Medulla oblongata (tissue), 1 donor: ENCODE measurements around the gene SLC6A12.
"Not testable (repeated sequence)": the region's sequence is repeated elsewhere in the genome, so short reads cannot be mapped to it uniquely, and the experiment has no call there.

Experiments used
- DNase-seq: peaks from one replicate; pipeline ENCODE4 v3.0.0-alpha.2; 2015; ENCODE audit errors: extremely low spot score

SLC6A12 gene

DNA sequence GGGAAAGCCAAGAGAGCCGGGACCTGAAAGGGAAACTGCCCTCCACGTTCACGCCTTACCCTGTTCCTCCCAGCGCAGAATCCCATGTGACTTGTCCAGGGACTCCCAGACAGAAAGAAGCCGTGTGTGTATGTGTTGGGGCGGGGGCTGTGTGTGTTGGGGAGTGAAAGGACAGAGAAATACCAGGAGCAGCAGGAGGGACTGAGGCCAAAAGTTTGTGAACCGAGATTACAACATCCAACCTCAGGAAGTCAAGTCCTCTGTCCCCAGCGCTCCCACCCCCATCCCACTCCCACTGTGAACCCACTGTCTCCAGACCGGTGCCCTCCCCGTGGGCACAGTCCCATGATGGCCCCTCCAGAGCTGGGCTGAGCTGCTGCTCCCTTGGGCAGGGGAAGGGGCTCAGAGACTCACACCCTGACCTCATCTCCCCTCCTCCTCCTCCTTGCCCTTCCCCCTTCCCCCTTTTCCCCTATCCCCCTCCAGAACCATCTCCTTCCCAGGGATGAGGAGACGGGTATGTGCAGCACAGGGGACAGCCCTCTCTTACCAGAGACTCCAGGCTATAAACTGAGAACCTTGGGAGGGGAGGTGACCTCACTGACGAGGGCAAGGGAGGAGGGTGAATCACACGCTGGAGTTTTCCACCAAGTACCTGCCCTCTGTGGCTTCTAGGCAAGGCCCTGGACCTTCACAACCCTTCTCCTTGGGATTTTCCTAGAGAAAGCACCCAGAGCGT, at the start of gene SLC6A12:
Gene SLC6A12 (minus strand): TSS at position 155 of the 739 bp plus-strand sequence. CDS start 4,171 bp downstream, outside the sequence.
- no peak for DNase-seq

DNA sequence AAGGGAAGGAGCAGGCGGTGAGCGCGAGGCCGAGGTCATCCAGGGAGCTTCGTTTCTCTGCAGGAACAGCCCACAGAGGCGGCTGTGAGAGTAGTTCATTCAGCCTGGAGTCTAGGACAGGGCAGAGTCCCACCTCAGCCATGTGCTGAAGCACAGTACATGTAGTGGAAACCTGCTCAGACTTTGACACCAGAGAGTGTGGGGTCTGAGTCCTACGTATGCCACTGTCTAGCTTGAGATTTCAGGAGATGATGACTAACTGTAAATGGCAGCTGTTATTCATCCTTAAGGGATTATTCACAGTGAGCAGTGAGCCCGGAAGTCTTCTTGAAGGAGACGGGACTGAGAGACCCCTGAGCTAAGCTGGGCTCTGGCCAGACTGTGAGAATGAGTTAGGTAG, 49.6 kb upstream of the SLC6A12 start:
- DNase-seq, result no peak

DNA sequence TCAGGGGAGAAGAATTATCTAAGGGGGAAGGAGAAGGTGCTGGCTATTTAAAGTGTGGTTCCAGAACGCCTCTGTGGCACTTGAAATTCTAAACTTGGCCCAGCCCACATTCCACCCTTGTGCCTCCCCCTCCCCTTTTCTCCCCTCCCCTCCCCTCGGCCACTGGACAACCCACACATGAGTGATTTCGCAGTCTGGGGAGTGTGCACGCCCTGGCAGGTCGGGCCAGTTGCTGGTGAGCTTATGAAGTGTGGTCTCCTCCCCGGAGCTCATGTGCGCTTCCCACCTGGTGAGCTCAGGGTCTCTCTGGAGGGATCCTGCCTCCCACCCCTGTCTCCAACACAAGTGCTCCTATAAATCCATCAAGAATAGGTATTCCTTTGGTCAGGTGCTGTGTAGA, 48.9 kb upstream of the SLC6A12 start, which contains the start of gene SLC6A13:
Gene SLC6A13 (minus strand): TSS at position 20 of the 400 bp plus-strand sequence. CDS start 2,784 bp downstream, outside the sequence.
- DNase-seq, result no peak

DNA sequence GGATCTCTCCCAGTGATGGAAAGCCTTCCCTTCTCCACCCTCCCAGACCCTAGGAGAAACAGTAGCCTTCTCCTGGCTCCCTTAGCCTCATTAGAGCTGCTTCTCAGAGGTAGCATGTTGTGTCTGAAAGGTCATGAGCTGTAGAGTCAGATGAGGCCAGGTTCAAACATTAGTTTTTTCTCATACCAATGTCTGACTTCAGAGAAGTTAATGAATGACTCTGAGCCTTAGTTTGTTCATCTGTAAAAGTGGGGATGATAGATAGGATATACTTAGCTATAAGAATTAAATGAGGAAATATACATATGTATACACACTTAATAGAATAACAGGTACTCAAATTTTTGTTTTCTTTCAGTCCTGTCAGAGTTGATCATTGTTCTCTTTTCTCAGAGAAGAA, 48.2 kb upstream of the SLC6A12 start:
- DNase-seq, result no peak

DNA sequence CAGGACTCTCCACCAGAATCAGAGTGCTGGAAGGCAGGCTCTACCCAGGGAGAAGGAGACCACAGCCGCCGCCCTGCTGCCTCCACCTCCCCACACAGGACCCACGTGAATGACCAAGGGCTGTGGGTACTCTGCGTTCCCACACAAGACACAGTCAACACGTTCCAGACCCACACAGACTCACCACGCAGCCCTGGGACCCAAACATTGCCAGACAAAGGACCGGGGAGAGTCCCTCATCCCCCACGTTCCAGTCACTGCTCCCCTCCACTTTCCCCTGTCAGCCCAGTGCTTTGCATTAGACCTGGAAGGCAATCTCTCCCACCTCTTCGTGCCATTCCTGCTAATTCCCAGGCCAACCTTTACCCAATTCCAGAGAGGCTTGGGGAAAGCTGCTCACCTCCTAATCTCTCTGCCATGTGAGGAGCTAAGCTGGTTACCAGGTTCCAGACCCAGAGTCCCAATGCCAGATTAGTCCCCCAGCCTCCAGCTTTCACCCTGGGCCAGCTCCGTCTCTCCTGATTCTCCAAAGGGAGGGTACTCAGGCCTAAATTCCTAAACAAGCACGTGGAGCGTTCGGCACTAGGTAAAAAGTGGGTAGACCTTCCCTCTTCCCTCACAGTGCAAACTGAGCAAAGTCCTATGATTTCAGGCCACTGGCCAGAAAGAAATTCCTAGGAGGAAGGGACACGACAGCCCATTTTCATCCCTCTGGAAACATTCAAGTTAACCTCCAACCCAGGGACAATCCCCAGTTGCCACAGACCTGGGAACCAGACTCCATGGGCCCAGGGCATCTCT, 43.8 kb upstream of the SLC6A12 start:
- DNase-seq, result no peak

DNA sequence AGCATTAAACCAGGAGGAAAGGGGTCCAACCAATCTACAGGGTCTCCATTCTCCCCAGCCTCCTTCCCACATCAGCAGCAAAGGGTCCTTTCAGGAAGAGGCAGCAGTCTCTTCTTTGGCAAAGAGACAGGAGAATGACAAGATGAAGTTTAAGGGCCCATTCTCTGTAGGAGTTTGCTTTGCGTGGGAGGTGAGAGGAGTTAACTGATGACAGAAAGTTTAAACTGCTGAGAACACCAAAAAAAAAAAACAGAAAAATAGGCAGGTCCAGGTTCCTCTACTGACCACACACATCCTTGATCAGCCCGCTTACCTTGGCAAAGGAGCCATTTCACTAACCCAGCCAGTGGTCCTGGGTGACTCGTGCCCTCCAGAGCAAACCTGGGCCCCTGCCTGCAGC, 43.0 kb upstream of the SLC6A12 start:
- no peak for DNase-seq

DNA sequence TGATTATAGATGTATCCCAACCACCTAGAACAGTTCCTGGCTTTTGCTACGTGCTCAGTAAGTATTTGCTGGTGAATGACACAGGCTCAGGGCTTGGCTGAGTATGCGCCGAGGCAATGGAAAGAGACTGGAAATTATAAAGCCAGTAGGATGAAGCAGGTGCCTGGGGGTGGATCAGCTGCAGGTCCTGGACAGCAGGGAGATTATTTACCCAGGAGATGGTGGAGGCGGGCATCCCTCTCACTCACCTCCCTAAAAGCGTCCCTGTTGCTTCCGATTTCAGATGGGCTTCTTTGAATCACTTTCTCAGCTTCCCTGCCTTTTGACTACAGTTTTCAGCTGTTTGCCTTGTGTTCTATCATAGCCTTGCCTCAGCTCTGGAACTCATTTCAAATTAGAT, 42.3 kb upstream of the SLC6A12 start:
- DNase-seq, result no peak

DNA sequence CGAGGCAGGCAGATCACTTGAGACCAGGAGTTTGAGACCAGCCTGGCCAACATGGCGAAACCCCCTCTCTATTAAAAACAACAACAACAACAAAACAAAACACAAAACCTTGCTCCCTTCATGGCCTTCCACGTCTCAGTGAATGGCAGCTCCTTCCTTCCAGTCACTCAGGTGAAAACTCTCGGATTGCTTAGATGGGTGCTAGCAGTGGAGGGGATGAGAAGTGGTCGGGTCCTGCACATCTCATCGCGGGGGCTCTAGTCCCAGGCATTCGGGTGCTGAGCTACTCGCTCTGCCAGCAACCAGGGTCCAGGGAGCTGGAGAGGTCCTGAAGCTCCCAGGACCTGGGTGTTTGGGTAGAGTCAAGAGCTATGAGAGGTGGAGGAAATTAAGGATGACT, 41.0 kb upstream of the SLC6A12 start:
- DNase-seq, result no peak

DNA sequence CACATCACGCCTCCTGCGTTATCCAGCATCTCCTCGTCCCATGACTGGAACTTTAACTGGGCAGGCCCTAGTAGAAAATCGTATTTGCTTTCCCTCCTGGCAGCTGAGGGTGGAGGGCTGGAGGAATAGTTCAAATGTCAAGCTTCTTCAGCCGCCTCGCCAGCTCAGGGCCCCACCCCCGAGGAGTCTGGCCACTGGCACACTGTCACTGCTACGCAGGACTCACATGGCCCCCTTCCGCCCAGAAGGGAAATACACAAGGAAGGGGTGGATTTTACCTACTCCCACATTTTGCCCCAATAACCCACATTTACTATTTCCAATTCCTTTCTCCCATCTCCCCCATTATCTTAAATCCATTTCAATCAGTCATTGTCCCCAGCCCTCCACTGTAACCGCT, 40.1 kb upstream of the SLC6A12 start:
- DNase-seq, result no peak

DNA sequence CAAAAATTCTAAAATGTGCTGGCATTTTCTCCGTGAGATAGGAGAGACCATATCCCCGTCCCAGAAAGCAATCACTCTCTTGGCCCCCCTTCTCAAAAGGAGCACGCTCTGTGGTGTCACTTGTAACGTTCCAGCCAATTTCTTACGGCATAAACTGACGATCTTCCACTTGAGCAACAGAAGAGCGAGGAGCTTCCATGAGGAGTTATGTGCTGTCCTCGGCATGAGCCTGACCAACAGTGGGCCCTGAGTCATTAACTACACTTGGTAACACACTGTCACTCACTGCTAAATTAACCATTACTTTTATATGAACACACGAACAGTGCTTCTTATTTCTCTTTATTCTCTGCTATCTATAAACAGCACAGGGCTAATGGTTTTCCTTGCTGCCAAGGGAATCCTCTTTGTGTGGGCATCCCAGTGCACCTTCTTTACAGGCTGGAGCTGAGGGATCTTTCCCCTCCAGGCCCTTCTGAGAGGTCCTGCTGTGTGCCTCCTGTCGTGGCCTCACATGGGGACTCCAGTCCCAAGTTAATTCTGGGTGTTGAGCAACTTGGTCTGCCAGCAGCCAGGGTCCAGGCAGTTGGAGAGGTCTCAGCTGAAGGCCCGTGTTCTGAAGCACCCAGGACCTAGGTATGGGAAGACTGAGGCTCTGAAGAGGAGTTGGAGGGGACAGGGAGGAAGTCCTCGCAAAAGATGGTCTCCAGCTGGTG, 39.3 kb upstream of the SLC6A12 start:
- DNase-seq, result no peak

DNA sequence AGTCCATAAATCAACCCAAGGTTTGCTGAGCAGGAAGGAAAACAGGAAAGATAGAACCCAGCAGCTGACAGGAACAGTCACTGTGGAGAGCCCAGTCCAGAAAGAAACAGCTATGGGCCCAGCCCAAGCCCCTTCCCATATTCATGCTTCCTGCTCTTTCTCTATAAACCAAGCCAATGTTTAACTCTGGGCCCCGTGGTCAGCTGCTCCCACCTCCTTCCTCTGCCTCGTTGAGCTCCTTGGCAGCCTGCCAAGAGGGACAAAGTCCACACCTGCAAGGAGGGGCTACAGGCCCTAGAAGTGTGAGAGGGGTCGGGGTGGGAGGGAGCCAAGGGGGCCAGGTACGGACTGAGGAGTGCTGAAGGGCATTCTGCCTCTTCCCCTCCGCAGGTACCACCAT, 38.7 kb upstream of the SLC6A12 start:
- no peak for DNase-seq

DNA sequence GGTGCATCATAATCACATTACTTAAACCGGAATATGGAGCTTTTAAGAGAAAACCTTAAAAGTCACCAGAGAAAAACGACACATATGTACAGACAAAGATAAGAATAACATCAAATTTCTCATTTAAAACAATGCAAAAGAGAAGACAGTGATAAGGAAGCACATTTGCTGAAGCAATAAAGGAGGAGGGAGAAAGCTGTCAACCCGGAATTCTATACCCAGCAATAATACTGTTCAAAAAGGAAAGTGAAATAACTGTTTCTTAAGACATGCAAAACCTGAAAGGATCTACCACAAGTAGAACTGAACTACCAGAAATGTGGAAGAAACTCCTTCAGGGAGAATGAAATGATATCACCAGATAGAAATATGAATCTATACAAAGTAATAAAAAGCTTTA, 33.3 kb upstream of the SLC6A12 start:
- no peak for DNase-seq

DNA sequence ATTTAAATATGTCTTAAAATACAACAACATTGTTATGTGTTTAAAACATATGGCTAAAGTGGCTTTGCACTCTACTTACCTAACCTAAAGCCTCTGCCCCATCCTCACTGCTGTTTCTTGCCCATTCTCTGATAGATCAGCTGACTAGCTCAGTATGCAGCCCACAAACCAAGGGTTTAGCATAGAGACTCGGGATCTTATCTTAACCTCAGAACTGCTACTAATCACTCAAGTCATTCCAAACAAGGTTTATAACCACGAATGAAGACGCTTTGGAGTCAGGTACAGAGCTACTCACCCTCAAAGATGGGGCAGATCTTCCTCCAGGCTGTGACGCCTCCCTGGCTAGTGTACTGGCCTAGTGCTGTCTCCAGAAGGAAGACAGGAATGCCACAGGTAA, 29.4 kb upstream of the SLC6A12 start:
- DNase-seq, result no peak

DNA sequence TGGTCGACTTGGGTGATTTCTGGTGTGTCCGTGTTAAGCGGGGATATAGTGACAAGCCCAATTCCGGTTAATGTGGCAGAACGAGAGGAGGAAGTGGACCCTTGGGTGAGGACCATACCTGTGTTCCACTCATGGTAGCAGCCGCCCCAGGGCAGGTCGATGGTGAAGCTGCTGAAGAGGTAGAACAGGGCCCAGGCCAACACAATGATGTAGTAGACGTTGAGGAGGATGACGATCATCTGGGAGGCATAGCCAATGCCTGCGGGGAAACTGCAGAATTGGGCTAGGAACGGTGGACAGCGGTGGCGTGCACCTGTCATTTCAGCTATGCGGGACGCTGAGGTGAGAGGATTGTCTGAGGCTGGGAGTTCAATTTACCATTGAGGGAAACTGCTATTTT, 28.5 kb upstream of the SLC6A12 start:
- no peak for DNase-seq

DNA sequence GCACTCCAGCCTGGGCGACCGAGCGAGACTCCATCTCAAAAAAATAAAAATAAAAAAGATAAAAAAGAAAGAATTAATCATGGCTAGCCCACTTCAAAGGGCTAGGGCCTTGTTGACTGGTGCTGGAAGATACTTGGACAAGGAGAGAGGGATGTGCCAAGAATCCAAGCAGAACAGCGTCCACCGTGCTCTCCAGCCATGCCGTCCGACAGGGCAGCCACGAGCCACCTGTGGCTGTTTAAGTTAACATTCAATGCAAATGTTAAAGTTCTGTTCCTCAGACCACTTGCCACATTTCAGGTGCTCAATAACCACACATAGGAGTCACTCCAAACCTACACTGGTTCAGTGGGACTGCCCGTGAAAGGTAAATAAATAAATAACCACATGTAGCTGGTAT, 27.3 kb upstream of the SLC6A12 start:
- no peak for DNase-seq

DNA sequence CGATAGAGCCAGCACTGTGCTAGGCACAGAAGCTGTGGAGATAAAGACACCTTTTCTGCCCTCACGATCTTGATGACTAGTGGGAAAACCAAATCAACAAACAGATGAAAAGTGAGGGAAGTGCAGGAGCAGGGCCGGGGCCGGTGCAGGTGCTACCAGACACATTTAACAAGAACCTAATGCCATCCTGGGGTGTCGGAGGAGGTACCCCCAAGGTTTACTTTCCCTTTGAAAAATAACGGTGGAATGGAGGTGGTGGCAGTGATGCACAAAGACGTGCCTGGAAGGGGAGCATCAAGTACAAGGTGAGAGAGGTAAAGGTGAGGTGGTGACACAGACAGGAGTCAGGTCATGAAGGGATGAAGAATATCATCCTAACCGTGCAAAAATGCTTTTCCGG, 26.6 kb upstream of the SLC6A12 start:
- no peak for DNase-seq

DNA sequence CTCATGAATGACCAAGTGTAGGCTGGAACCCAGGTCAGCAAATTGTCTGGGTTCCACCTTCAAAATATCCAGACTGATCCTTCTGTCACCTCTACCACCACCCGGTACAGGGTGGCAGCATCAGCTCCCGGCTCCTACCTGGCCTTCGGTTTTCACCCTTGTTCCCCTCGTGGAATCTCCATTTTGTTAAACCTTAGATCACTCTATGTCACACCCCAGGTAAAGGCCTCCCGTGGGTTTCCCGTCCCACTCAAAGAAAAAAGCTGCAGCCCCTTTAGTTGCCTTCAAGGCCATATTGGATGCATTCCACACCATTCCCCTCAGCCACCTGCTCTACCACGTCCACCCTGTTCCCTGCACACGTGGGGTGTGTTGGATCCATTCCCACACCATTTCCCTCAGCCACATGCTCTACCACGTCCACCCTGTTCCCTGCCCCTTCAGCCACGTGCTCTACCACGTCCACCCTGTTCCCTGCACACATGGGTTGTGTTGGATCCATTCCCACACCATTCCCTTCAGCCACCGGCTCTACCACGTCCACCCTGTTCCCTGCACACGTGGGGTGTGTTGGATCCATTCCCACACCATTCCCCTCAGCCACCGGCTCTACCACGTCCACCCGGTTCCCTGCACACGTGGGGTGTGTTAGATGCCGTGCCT, 24.9 kb upstream of the SLC6A12 start:
- no peak for DNase-seq

DNA sequence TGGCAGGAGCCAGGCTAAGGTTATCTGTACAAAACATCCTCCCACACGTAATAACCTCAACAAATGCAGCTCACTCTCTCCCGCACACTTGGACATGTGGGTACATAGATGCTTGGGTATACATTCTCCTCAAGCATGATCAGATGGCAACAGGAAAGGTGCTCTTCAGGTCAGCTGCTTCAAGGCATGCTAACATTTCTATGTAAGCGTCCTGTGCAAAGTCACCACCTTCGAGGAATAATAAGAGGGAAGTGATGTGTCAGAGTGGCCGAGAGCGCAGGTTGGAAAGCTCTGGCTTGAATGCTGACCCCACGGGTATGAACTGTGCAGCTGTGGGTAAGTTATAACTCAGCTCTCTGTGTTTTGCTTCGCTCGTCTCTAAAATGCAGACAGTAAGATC, 24.2 kb upstream of the SLC6A12 start:
- no peak for DNase-seq

DNA sequence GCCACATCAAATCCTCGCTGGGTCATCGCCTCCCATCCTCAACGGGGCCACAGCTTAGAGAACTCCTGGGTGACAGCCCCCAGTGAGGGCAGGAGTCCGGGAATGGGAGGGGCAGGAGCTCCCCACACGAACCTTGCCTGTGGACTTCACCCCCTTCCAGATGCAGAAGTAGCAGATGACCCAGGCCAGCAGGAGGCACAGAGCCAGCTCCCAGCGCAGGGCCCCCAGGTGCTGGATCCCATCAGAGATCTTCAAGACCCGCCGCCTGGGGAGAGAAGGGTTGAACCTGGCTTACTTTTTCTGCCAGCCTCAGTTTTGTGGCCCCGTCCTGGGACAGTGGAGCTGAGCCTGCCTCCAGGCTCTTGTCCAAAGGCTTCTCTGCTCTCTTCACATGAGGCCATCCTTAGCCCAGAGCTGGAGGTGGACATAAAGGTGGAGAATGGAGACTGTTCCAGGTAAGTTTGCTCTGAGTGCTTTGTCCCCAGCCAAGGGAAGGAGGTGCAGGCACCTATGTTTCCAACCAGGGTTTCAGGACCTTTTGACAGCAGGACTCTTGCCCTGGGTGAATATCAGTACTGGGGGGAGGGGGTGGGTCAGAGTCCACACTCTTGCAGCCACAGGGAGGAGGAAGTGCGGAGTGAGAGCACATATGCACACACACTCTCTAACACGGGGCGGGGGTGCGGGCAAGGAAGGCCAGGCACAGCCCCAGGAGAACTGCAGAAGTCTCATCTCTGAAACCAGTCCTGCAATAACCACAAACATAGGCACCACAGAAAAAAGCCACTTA, 23.3 kb upstream of the SLC6A12 start:
- no peak for DNase-seq

DNA sequence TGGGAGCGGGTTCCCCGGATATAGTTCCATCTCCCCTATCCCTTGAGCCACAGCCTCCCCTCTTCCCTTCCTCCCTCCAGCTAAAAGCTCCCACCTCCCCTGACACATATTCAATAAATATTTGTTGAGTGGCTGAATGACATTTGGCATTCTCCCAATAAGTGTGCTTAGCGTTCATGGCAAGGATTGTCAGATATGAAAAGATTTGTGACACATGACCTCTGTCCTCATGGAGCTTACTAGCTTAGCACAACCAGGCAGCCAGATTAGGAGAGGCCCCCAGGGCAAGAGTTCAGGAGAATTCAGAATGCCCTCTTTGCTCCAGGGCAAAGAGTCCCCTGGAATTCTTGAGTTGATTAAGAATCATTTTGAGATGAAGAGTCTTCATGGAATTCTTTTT, 22.5 kb upstream of the SLC6A12 start:
- DNase-seq, result no peak

DNA sequence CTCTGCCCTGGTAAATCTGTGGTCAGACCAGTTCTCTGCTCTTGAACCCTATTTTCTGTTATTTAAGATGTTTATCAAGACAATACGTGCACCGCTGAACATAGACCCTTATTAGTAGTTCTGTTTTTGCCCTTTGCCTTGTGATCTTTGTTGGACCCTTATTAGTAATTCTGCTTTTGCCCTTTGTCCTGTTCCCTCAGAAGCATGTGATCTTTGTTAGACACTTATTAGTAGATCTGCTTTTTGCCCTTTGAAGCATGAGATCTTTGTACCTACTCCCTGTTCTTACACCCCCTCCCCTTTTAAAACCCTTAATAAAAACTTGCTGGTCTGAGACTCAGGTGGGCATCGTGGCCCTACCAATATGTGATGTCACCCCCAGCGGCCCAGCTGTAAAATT, 22.0 kb upstream of the SLC6A12 start:
- DNase-seq, result not testable (repeated sequence)
